GM12878 (cell line): ENCODE data around the gene OR14J1. TPM values are rescaled to one million over a fixed set of nuclear protein-coding genes. Genes with fewer than 3 reads are reported as not detected.

ENCODE experiments used
- ATAC-seq: fragments of 200-7000 bp; cut with Tn5 transposase; 3 replicates; pipeline ENCODE4 v1.9.1; 2020; ENCODE audit warnings: mild to moderate bottlenecking, moderate library complexity
- BruUV-seq: library from RNA; stranded (reverse); fragments of 400-500 nt; replicated peaks from 2 replicates; lab custom pipeline; 2021; lab: Mats Ljungman, UMichigan
- CTCF ChIA-PET: fragments of 300-600 bp; sonication (Branson Sonifier 250); formaldehyde crosslinking; extraction: SDS; loops from one replicate; lab custom pipeline; 2021; ENCODE audit warnings: inconsistent platforms; lab: Yijun Ruan, JAX
- POLR2A ChIA-PET: fragments of 350-600 bp; formaldehyde crosslinking; extraction: SDS; loops from one replicate; lab custom pipeline; 2021; ENCODE audit warnings: inconsistent platforms; lab: Charles Lee
- RAD21 ChIA-PET: fragments of 300-600 bp; sonication (Branson Sonifier 250); formaldehyde crosslinking; loops from one replicate; lab custom pipeline; 2023; ENCODE audit warnings: antibody characterized with exemption; ENCODE audit not compliant: unreplicated experiment; lab: Charles Lee
- SMC1A ChIA-PET: fragments of 300-600 bp; sonication (Branson Sonifier 250); formaldehyde crosslinking; loops from one replicate; lab custom pipeline; 2023; ENCODE audit not compliant: unreplicated experiment, uncharacterized antibody; lab: Charles Lee
- DNase-seq: peaks from one replicate; pipeline ENCODE4 v3.0.0-alpha.2; 2011; ENCODE audit warnings: low read depth, low spot score
- FAIRE-seq: peaks from 3 replicates; lab custom pipeline; 2011; peaks lifted over from hg19 to GRCh38; lab: Jason Lieb, UNC
- H2AFZ ChIP-seq: 2 replicates; pipeline ENCODE4 v1.6.0; 2011; ENCODE audit warnings: low read depth, low read length, control low read depth; ENCODE audit not compliant: control insufficient read depth
- H3K27ac ChIP-seq: 2 replicates; pipeline ENCODE4 v1.5.1; 2011; ENCODE audit warnings: control low read depth; ENCODE audit not compliant: control insufficient read depth, insufficient read depth
- H3K27me3 ChIP-seq, 2 experiments: replicated peaks in 1 of 2; 2 replicates each; pipeline versions ENCODE4 v1.6.0 to v1.6.1; 2011; ENCODE audit warnings: low read length in 1 of 2; ENCODE audit not compliant: control insufficient read depth in 2 of 2, insufficient read depth in 2 of 2
- H3K36me3 ChIP-seq, 2 experiments: 2 replicates each; pipeline ENCODE4 v1.5.1; 2011; ENCODE audit warnings: low read length in 1 of 2; ENCODE audit not compliant: control insufficient read depth in 2 of 2, insufficient read depth in 2 of 2
- H3K4me1 ChIP-seq: 2 replicates; pipeline ENCODE4 v1.6.1; 2011; ENCODE audit warnings: mild to moderate bottlenecking, low read length, moderate library complexity, mixed read lengths; ENCODE audit not compliant: control insufficient read depth, insufficient read depth
- H3K4me2 ChIP-seq: 2 replicates; pipeline ENCODE4 v1.6.0; 2011; ENCODE audit warnings: control low read depth; ENCODE audit not compliant: control insufficient read depth, insufficient read depth
- H3K4me3 ChIP-seq: fragments of 200-600 bp; sonication (generic); 2 replicates; pipeline ENCODE4 v1.5.1; 2016
- H3K79me2 ChIP-seq: 2 replicates; pipeline ENCODE4 v1.6.0; 2011; ENCODE audit warnings: low read length; ENCODE audit not compliant: control insufficient read depth, insufficient read depth
- H3K9ac ChIP-seq: 2 replicates; pipeline ENCODE4 v1.8.0; 2011; ENCODE audit warnings: low read length, control low read depth, mixed read lengths; ENCODE audit not compliant: control insufficient read depth, insufficient read depth
- H3K9me3 ChIP-seq: replicated peaks from 3 replicates; pipeline ENCODE4 v1.5.1; 2011; ENCODE audit warnings: mild to moderate bottlenecking, low read length; ENCODE audit not compliant: control insufficient read depth, insufficient read depth
- H4K20me1 ChIP-seq: 2 replicates; pipeline ENCODE4 v1.6.0; 2011; ENCODE audit not compliant: control insufficient read depth, insufficient read depth
- BRCA1 ChIP-seq: IDR thresholded peaks from 2 replicates; pipeline ENCODE4 v1.6.1; 2011; ENCODE audit warnings: low read depth, low read length, improper control_type of control experiment
- CBX5 ChIP-seq: sonication (generic); IDR thresholded peaks from 2 replicates; pipeline ENCODE4 v1.6.1; 2016; ENCODE audit warnings: low read depth, moderate library complexity, mild to moderate bottlenecking, inconsistent platforms
- CREM ChIP-seq: IDR thresholded peaks from 2 replicates; pipeline ENCODE4 v1.6.1; 2014; ENCODE audit warnings: antibody characterized with exemption, low read depth
- FOXK2 ChIP-seq: fragments of 450-650 bp; IDR thresholded peaks from 2 replicates; pipeline ENCODE4 v1.6.1; 2017; ENCODE audit warnings: mild to moderate bottlenecking, moderate library complexity
- GATAD2B ChIP-seq: fragments of 450-650 bp; conservative IDR thresholded peaks from 2 replicates; pipeline ENCODE4 v1.6.1; 2017; ENCODE audit warnings: low read depth, mild to moderate bottlenecking, moderate library complexity
- MEF2B ChIP-seq: fragments of 450-650 bp; IDR thresholded peaks from 2 replicates; pipeline ENCODE4 v1.6.1; 2018; ENCODE audit warnings: mild to moderate bottlenecking, moderate library complexity; ENCODE audit not compliant: partially characterized antibody, poor library complexity, severe bottlenecking
- RBBP5 ChIP-seq: fragments of 200-600 bp; sonication (generic); conservative IDR thresholded peaks from 2 replicates; pipeline ENCODE4 v1.6.1; 2016
- SP1 ChIP-seq: IDR thresholded peaks from one replicate; pipeline ENCODE4 v1.6.1; 2011; ENCODE audit warnings: low read depth, low read length
- ZNF24 ChIP-seq: fragments of 450-650 bp; IDR thresholded peaks from 2 replicates; pipeline ENCODE4 v1.6.1; 2017; ENCODE audit warnings: antibody characterized with exemption, mild to moderate bottlenecking
- WGBS: methylation state at CpG from one replicate; pipeline ENCODE4 v1.1.6; 2016; ENCODE audit warnings: low lambda C conversion rate; ENCODE audit not compliant: insufficient replicate concordance, insufficient coverage; ENCODE audit errors: missing lambda C conversion rate; 5-methylcytosine and 5-hydroxymethylcytosine counted together
- in situ Hi-C: fragments of 300-500 bp; cut with MboI; formaldehyde crosslinking; loops from 9 replicates; pipeline ENCODE4 v1.14.3; 2018; ENCODE audit warnings: mixed read lengths
- intact Hi-C: fragments of 100-400 bp; cut with micrococcal nuclease; formaldehyde crosslinking; loops from one replicate; pipeline ENCODE4 v1.14.2; 2022; ENCODE audit not compliant: unreplicated experiment
- polyA plus RNA-seq, 11 experiments: library from polyadenylated mRNA; depleted of rRNA in 4 of 11; unstranded in 6 of 11; stranded (reverse) in 5 of 11; fragments of >200 nt; fragmentation: Nextera tagmentation in 4 of 11; fragmentation: Illumina TruSeq in 1 of 11; extraction: Ambion mirVana in 4 of 11; extraction: Trizol in 1 of 11; gene quantifications; 1 replicate in 1 of 11; 2 replicates in 10 of 11; pipeline versions ENCODE4 v1.2.1 to v1.2.3, GENCODE V29; 2011 to 2016; ENCODE audit warnings: inconsistent platforms in 2 of 11, missing spikeins in 2 of 11, low read depth in 1 of 11
- total RNA-seq, 4 experiments: library from RNA; depleted of rRNA in 3 of 4; stranded (reverse); fragments of >200 nt in 3 of 4; fragmentation: Illumina TruSeq in 1 of 4; extraction: Trizol in 1 of 4; gene quantifications; 2 replicates each; pipeline versions ENCODE4 v1.2.1 to v1.2.3, GENCODE V29; 2013 to 2021
- TF ChIP-seq, protein P1 (sequence below): IDR thresholded peaks from 2 replicates; pipeline ENCODE4 v1.6.1; 2012; ENCODE audit warnings: mild to moderate bottlenecking, low read depth, low read length
- TF ChIP-seq, protein P2 (sequence below): fragments of 450-650 bp; IDR thresholded peaks from 2 replicates; pipeline ENCODE4 v1.6.1; 2017; ENCODE audit warnings: mild to moderate bottlenecking, moderate library complexity

OR14J1 gene
- total and polyA plus RNA-seq, 10 of the 15 experiments (the other 5 are each of a cell fraction or from before 2014, with no cell fraction given): not detected

DNA sequence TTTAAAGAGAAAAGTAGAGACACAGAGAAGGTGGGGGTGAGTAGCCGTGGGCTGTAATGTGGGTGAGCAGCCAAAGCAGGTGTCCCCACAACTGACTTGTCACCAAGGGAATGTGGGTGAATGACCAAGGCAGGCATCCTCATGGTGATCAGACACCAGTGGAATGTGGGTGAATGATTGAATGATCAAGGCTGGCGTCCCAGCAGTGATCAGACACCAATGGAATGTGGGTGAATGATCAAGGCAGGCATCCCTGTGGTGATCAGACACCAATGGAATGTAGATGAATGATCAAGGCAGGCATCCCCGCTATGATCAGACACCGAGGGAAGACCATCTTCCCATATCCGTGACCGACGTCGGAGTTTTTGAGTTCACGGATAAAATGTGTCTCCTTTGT, 49.8 kb upstream of the OR14J1 start:
- FAIRE-seq: no peak
- Histone ChIP-seq H2AFZ (no peak overlapping the region), H3K27me3 (no peaks in the 10 kb centered on the region), H3K27ac (no peak overlapping the region), H4K20me1 (no peaks in the 10 kb centered on the region), H3K4me1 (no peaks in the 10 kb centered on the region), H3K9ac (no peak overlapping the region), H3K9me3 (no peaks in the 10 kb centered on the region), H3K4me2 (no peak overlapping the region), H3K4me3 (no peak overlapping the region), H3K36me3 (no peaks in the 10 kb centered on the region), H3K79me2 (no peaks in the 10 kb centered on the region)
- ChIA-PET RAD21 (no interaction called here), SMC1A (no interaction called here), CTCF (no interaction called here), POLR2A (no interaction called here)
- WGBS: 62% methylated on average over 9 of the region's 9 CpGs
- intact Hi-C loops (no loop called here), in situ Hi-C loops (no loop called here)
- DNase-seq: no peak
- no peak for ATAC-seq
- TF ChIP-seq CREM: no peak
- BruUV-seq: no TSS peak

DNA sequence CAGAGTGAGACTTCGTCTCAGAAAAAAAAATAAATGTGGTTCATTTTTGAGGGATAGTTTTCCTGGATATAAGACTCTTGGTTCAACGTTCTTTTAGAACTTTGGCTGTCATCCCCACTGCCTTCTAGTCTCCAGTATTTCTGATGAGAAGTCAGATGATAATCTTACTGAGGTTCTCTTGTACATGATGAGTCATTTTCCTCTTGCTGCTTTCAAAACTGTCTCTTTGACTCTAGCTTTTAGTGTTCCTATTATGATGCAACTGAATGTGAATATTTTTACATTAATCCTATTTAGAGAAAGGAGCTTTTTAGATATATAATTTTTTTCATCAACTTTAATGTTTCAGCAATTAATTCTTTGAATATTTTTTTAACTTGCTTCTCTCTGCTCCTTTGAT, 46.0 kb upstream of the OR14J1 start:
- BruUV-seq: no TSS peak
- Histone ChIP-seq H3K79me2 (no peaks in the 10 kb centered on the region), H3K27me3 (no peaks in the 10 kb centered on the region), H3K27ac (no peak overlapping the region), H3K9ac (no peak overlapping the region), H3K4me2 (no peak overlapping the region), H4K20me1 (no peaks in the 10 kb centered on the region), H3K4me1 (no peaks in the 10 kb centered on the region), H3K4me3 (no peak overlapping the region), H2AFZ (no peak overlapping the region), H3K36me3 (no peaks in the 10 kb centered on the region), H3K9me3 (no peaks in the 10 kb centered on the region)
- DNase-seq: no peak
- SMC1A ChIA-PET: no interaction called here
- WGBS: 16% methylated on average over 2 of the region's 2 CpGs
- FAIRE-seq: no peak
- CTCF ChIA-PET: no interaction called here
- RAD21 ChIA-PET: no interaction called here
- POLR2A ChIA-PET: no interaction called here
- TF ChIP-seq SP1 (no peak), RBBP5 (no peak), BRCA1 (no peak), GATAD2B (no peak), CBX5 (no peak), ZNF24 (no peak), FOXK2 (no peak), MEF2B (no peak)
- TF ChIP-seq, protein P1, sequence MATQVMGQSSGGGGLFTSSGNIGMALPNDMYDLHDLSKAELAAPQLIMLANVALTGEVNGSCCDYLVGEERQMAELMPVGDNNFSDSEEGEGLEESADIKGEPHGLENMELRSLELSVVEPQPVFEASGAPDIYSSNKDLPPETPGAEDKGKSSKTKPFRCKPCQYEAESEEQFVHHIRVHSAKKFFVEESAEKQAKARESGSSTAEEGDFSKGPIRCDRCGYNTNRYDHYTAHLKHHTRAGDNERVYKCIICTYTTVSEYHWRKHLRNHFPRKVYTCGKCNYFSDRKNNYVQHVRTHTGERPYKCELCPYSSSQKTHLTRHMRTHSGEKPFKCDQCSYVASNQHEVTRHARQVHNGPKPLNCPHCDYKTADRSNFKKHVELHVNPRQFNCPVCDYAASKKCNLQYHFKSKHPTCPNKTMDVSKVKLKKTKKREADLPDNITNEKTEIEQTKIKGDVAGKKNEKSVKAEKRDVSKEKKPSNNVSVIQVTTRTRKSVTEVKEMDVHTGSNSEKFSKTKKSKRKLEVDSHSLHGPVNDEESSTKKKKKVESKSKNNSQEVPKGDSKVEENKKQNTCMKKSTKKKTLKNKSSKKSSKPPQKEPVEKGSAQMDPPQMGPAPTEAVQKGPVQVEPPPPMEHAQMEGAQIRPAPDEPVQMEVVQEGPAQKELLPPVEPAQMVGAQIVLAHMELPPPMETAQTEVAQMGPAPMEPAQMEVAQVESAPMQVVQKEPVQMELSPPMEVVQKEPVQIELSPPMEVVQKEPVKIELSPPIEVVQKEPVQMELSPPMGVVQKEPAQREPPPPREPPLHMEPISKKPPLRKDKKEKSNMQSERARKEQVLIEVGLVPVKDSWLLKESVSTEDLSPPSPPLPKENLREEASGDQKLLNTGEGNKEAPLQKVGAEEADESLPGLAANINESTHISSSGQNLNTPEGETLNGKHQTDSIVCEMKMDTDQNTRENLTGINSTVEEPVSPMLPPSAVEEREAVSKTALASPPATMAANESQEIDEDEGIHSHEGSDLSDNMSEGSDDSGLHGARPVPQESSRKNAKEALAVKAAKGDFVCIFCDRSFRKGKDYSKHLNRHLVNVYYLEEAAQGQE: no peak
- TF ChIP-seq, protein P2, sequence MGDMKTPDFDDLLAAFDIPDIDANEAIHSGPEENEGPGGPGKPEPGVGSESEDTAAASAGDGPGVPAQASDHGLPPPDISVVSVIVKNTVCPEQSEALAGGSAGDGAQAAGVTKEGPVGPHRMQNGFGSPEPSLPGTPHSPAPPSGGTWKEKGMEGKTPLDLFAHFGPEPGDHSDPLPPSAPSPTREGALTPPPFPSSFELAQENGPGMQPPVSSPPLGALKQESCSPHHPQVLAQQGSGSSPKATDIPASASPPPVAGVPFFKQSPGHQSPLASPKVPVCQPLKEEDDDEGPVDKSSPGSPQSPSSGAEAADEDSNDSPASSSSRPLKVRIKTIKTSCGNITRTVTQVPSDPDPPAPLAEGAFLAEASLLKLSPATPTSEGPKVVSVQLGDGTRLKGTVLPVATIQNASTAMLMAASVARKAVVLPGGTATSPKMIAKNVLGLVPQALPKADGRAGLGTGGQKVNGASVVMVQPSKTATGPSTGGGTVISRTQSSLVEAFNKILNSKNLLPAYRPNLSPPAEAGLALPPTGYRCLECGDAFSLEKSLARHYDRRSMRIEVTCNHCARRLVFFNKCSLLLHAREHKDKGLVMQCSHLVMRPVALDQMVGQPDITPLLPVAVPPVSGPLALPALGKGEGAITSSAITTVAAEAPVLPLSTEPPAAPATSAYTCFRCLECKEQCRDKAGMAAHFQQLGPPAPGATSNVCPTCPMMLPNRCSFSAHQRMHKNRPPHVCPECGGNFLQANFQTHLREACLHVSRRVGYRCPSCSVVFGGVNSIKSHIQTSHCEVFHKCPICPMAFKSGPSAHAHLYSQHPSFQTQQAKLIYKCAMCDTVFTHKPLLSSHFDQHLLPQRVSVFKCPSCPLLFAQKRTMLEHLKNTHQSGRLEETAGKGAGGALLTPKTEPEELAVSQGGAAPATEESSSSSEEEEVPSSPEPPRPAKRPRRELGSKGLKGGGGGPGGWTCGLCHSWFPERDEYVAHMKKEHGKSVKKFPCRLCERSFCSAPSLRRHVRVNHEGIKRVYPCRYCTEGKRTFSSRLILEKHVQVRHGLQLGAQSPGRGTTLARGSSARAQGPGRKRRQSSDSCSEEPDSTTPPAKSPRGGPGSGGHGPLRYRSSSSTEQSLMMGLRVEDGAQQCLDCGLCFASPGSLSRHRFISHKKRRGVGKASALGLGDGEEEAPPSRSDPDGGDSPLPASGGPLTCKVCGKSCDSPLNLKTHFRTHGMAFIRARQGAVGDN: no peak
- no peak for ATAC-seq
- intact Hi-C loops (no loop called here), in situ Hi-C loops (no loop called here)
